Smooth muscle cell (in vitro differentiated cells): ENCODE results near the gene GREM1. TPM values are rescaled to one million over a fixed set of nuclear protein-coding genes. Genes with fewer than 3 reads are reported as not detected.

ENCODE experiments used
- DNase-seq: peaks from one replicate; lab custom pipeline; 2025; ENCODE audit not compliant: unreplicated experiment; lab: John Stamatoyannopoulos, UW
- H2AFZ ChIP-seq: fragments of 200-600 bp; sonication (generic); 2 replicates; pipeline ENCODE4 v1.6.0; 2016; ENCODE audit warnings: antibody characterized with exemption, low read depth, mild to moderate bottlenecking
- H3F3A ChIP-seq: fragments of 200-600 bp; sonication (generic); 2 replicates; pipeline ENCODE4 v1.6.0; 2017; ENCODE audit warnings: antibody characterized with exemption, low read depth
- H3K27ac ChIP-seq: fragments of 200-600 bp; sonication (generic); 2 replicates; pipeline ENCODE4 v1.5.1; 2016; ENCODE audit warnings: low read depth, mild to moderate bottlenecking
- H3K27me3 ChIP-seq: fragments of 200-600 bp; sonication (generic); 2 replicates; pipeline ENCODE4 v1.6.1; 2016; ENCODE audit warnings: low read depth, mild to moderate bottlenecking
- H3K36me3 ChIP-seq: fragments of 200-600 bp; sonication (generic); 2 replicates; pipeline ENCODE4 v1.5.1; 2016; ENCODE audit warnings: low read depth
- H3K4me1 ChIP-seq: fragments of 200-600 bp; sonication (generic); 2 replicates; pipeline ENCODE4 v1.5.1; 2016; ENCODE audit warnings: low read depth
- H3K4me2 ChIP-seq: fragments of 200-600 bp; sonication (generic); 2 replicates; pipeline ENCODE4 v1.6.0; 2016; ENCODE audit warnings: mild to moderate bottlenecking
- H3K4me3 ChIP-seq: fragments of 200-600 bp; sonication (generic); 2 replicates; pipeline ENCODE4 v1.5.1; 2016; ENCODE audit warnings: mild to moderate bottlenecking
- H3K79me2 ChIP-seq: fragments of 200-600 bp; sonication (generic); 2 replicates; pipeline ENCODE4 v1.6.0; 2016; ENCODE audit warnings: low read depth, mild to moderate bottlenecking
- H3K9ac ChIP-seq: fragments of 200-600 bp; sonication (generic); 2 replicates; pipeline ENCODE4 v1.6.0; 2016; ENCODE audit warnings: low read depth
- H3K9me3 ChIP-seq: fragments of 200-600 bp; sonication (generic); replicated peaks from 2 replicates; pipeline ENCODE4 v1.5.1; 2016; ENCODE audit warnings: low read depth
- H4K20me1 ChIP-seq: fragments of 200-600 bp; sonication (generic); 2 replicates; pipeline ENCODE4 v1.6.0; 2016; ENCODE audit warnings: low read depth
- WGBS: methylation state at CpG from one replicate; pipeline ENCODE4 v1.1.7; 2016; ENCODE audit warnings: low lambda C conversion rate; 5-methylcytosine and 5-hydroxymethylcytosine counted together
- polyA plus RNA-seq: library from polyadenylated mRNA; unstranded; fragments of >200 nt; fragmentation: Nextera tagmentation; extraction: Ambion mirVana; gene quantifications from 2 replicates; pipeline ENCODE4 v1.2.1, GENCODE V29; 2016
- total RNA-seq: library from RNA; depleted of rRNA; stranded (reverse); fragments of >200 nt; gene quantifications from 2 replicates; pipeline ENCODE4 v1.2.3, GENCODE V29; 2014
- TF ChIP-seq, protein P1 (sequence below): fragments of 200-600 bp; sonication (generic); IDR thresholded peaks from 2 replicates; pipeline ENCODE4 v1.5.1; 2017; ENCODE audit warnings: borderline replicate concordance, mild to moderate bottlenecking, antibody characterized with exemption; ENCODE audit not compliant: insufficient read depth, poor library complexity, severe bottlenecking

GREM1 gene
- total and polyA plus RNA-seq, 2 experiments from 2014 or later: 57.4 to 80.1 TPM

DNA sequence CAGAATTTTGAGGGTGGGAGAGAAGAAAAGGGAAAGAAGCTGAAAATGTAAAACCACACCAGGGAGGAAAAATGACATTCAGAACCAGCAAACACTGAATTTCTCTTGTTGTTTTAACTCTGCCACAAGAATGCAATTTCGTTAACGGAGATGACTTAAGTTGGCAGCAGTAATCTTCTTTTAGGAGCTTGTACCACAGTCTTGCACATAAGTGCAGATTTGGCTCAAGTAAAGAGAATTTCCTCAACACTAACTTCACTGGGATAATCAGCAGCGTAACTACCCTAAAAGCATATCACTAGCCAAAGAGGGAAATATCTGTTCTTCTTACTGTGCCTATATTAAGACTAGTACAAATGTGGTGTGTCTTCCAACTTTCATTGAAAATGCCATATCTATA, 15.5 kb downstream of the GREM1 start:
- Histone ChIP-seq H3K27me3 (no peaks in the 10 kb centered on the region), H3K4me1 (peaks cover 8% of the 10 kb centered on the region), H2AFZ (no peak overlapping the region), H3K4me2 (no peak overlapping the region), H4K20me1 (no peaks in the 10 kb centered on the region), H3K4me3 (no peak overlapping the region), H3K9me3 (no peaks in the 10 kb centered on the region), H3K27ac (no peak overlapping the region), H3K9ac (no peak overlapping the region), H3F3A (peaks cover 4% of the 10 kb centered on the region), H3K36me3 (no peaks in the 10 kb centered on the region), H3K79me2 (peaks cover 4% of the 10 kb centered on the region)
- WGBS: 62% methylated on average over 3 of the region's 3 CpGs
- TF ChIP-seq, protein P1, sequence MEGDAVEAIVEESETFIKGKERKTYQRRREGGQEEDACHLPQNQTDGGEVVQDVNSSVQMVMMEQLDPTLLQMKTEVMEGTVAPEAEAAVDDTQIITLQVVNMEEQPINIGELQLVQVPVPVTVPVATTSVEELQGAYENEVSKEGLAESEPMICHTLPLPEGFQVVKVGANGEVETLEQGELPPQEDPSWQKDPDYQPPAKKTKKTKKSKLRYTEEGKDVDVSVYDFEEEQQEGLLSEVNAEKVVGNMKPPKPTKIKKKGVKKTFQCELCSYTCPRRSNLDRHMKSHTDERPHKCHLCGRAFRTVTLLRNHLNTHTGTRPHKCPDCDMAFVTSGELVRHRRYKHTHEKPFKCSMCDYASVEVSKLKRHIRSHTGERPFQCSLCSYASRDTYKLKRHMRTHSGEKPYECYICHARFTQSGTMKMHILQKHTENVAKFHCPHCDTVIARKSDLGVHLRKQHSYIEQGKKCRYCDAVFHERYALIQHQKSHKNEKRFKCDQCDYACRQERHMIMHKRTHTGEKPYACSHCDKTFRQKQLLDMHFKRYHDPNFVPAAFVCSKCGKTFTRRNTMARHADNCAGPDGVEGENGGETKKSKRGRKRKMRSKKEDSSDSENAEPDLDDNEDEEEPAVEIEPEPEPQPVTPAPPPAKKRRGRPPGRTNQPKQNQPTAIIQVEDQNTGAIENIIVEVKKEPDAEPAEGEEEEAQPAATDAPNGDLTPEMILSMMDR: no peak
- DNase-seq: no peak

DNA sequence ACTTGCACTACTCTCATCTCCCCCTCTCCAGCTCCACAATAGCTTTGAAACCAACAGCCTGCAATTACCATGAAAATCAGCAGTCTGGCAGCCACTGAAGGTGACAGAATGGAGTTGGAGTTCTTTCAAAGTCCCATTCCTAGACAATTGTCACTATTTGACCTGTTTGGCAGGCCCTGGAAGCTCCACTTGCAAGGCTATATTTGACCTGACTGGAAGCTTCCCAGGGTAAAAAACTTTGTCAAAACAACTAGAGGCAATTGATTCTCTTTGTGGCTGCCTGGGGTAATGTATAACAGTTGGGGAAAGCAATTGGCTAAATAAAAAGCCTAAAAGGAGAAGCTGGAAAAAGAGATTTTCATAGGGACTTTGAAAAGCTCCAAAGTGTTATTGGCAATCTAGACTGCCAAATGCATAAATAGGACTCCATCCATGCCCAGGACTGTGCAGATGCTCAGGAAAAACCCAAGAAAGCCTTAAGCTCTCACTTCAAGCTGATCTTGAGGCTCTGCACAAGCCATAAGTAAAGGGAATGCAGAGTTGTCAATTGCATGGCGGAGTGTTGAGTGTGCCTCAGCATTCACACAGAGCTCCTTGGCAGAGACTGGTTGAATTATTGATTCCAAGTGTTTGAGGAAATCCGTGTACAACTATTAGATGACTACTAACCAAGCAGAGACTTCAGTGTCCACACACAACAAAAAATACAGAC, 18.3 kb downstream of the GREM1 start:
- H3K4me1 ChIP-seq: no peaks in the 10 kb centered on the region
- TF ChIP-seq, protein P1: no peak
- H3K4me3 ChIP-seq: no peak overlapping the region
- no peak for DNase-seq
- no peaks in the 10 kb centered on the region for H3K27me3 ChIP-seq
- no peaks in the 10 kb centered on the region for H3K9me3 ChIP-seq
- no peaks in the 10 kb centered on the region for H4K20me1 ChIP-seq
- H3K4me2 ChIP-seq: no peak overlapping the region
- no peaks in the 10 kb centered on the region for H3K36me3 ChIP-seq
- no peak overlapping the region for H3K27ac ChIP-seq
- no peak overlapping the region for H3K9ac ChIP-seq
- WGBS: 92% methylated on average over 2 of the region's 2 CpGs
- H3K79me2 ChIP-seq: no peaks in the 10 kb centered on the region
- no peaks in the 10 kb centered on the region for H3F3A ChIP-seq
- H2AFZ ChIP-seq: no peak overlapping the region

DNA sequence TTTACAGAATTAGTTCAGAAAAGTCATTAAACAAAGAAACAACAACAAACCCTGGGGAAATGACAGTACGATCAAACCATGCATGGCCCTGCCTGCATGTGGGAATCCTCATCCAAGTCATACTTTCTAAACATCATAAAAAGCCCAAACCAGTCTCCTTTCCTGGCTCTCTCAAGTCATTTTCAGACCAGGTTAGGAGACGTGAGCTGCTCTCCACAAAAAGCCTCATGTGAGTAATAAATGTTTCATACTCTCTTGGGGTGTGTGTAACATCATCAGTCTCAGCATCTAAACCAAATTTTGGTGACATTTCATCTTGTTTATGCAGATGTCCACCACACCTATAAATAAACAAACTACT, 18.9 kb downstream of the GREM1 start:
- H3K79me2 ChIP-seq: no peaks in the 10 kb centered on the region
- no peak overlapping the region for H3K9ac ChIP-seq
- H3K9me3 ChIP-seq: no peaks in the 10 kb centered on the region
- 87% methylated on average over 2 of the region's 2 CpGs for WGBS
- H3K36me3 ChIP-seq: no peaks in the 10 kb centered on the region
- no peak overlapping the region for H2AFZ ChIP-seq
- no peaks in the 10 kb centered on the region for H3K4me1 ChIP-seq
- no peaks in the 10 kb centered on the region for H4K20me1 ChIP-seq
- H3K4me2 ChIP-seq: no peak overlapping the region
- no peak overlapping the region for H3K4me3 ChIP-seq
- TF ChIP-seq, protein P1: no peak
- no peak overlapping the region for H3K27ac ChIP-seq
- no peaks in the 10 kb centered on the region for H3K27me3 ChIP-seq
- DNase-seq: no peak
- H3F3A ChIP-seq: no peaks in the 10 kb centered on the region

DNA sequence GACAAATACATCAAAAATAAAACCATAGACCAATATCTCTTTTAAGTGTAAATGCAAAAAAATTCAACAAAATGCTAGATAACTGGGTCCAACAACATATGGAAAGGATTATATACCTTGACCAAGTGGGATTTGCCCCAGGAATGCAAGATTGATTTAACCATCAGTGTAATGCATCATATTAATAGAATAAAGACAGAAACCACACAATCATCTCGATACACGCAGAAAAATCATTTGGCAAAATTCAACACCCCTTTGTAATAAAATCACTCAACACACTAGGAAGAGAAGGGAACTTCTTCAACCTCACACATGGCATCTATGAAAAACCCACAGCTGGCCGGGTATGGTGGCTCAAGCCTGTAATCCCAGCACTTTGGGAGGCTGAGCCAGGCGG, 19.5 kb downstream of the GREM1 start:
- Histone ChIP-seq H3K9me3 (no peaks in the 10 kb centered on the region), H3F3A (no peaks in the 10 kb centered on the region), H3K4me3 (no peak overlapping the region), H3K27me3 (no peaks in the 10 kb centered on the region), H4K20me1 (no peaks in the 10 kb centered on the region), H3K4me2 (no peak overlapping the region), H3K36me3 (no peaks in the 10 kb centered on the region), H2AFZ (no peak overlapping the region), H3K9ac (no peak overlapping the region), H3K27ac (no peak overlapping the region), H3K4me1 (no peaks in the 10 kb centered on the region), H3K79me2 (no peaks in the 10 kb centered on the region)
- TF ChIP-seq, protein P1: no peak
- DNase-seq: no peak
- 92% methylated on average over 4 of the region's 4 CpGs for WGBS
